NCI-H1417 (cell line): ENCODE data around the gene COTL1.
A peak's percentile ranks its signal among the peaks of the same experiment; 100 is the strongest.

Experiments
- DNase-seq, 3 experiments: peaks; one replicate each; lab custom pipeline; 2025; lab: John Stamatoyannopoulos, UW

Gene COTL1

DNA sequence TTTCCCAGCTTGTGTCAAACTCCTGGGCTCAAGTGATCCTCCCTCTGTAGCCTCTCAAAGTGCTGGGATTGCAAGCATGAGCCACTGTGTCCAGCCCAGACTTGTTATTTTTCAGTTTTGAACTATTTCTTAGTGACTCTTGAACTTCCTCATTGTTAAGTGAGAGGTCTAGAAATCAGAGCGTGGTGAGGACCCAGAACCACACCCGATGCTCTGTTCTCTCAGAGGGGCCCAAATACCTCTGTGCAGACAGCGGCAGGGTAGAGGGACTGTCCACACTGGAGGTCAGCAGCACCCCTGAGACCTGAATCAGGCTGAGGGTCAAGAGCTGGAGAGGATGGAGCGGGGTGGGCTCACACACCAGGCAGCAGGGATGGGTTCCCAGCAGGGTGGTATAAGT lies 65.7 kb downstream of the COTL1 start:
- no peak for DNase-seq

DNA sequence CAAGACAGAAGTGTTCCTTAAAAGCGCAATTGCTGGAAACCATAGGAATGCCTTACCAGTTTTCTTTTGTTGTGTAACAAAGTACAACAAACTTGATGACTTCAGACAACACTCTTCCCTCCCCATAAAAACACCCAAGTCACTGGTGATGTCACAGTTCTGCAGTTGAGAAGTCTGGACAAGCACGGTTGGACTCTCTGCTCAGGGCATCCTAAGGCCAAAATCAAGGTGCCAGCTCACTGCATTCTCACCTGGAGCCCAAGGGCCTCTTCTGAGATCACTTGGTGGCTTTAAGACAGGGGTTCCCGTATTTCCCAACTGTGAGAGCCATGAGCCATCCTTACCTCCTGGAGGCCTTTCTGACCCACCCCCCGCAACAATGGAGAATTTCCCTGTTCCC lies 67.8 kb downstream of the COTL1 start:
- no peak for DNase-seq

DNA sequence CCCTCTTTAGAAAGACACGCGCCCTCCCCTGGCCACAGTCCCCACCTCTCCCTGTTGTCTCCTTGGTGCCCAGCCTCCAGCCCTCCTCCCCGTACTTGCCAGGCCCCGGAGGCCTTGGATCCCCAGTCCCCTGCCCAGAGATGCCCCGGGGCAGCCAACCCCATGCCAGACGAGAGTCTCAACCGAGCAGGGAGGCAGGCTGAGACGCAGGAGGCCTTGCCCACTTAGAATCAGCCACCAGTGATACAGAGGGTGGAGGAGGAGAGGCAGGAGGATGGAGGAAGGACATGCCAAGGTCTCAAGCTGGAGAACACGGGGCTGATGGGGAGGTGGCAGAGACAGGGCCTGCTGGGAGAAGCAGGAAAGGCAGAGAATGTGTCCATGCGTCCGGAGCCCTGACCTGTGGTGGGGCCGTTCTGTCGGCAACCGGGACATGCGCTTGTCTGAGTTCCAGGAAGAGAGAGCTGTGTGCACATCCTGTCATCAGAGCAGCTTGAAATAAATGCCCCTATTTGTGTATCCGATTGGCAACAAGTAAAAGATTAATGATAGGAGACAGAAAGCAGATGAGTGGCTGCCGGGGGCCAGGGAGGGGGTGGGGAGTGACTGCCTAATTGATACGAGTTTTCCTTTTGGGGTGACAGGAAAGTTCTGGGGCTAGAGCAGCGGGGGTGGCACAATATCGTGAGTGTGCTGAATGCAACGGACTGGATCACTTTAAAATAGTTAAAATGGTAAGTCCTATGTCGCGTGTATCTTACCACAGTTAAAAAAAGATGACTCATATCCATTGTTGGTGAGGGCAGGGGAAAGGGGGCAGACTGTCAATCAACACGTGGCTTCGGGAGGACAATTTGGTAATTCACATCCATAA lies 68.7 kb downstream of the COTL1 start:
- peak in 2 of 3 experiments; percentile 11 to 15 for DNase-seq

DNA sequence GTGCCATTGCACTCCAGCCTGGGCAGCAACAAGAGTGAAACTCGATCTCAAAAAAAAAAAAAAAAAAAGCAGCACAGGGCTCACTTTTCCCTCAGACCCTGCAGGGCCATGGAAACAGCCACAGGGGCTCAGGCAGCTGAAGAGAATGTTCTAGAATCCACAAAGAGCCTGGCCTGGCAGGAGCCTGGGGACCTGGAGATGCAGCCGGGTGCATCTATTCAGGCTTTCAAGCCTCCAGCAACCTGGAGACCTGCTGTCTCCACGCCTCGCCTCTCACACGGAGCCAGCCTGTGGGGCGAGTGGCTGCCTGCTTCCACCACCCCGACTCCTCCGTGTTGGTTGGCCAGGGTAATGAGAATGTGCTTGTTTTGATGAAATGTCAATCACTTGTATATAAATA lies 69.4 kb downstream of the COTL1 start:
- peak in 2 of 3 experiments; percentile 13 for DNase-seq

DNA sequence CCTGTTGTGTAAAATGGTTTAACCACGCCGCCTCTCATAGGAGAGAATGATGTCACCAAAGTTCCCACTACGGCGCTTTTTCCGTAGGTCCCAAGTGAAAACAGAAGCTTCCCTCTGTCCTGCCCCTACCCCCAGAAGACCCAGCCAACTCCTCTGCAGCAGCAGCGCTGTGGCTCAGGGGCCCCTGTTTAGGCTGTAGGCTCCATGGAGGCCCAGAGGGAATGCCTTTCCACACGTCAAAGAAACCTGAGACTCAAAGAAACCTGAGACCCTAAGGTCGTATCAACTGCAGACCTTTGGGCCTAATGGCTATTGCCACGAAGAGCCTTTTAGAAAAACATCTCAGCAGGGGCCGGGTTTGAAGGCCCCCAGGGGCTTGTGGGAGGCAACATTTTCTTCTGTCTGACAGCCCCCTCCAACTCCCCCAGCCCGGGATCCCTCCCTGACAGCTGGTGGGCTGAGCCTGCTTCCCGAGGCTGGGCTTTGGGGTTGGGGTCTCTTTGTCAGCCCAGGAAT lies 70.3 kb downstream of the COTL1 start:
- DNase-seq, result peak in 1 of 3 experiments; percentile 55

DNA sequence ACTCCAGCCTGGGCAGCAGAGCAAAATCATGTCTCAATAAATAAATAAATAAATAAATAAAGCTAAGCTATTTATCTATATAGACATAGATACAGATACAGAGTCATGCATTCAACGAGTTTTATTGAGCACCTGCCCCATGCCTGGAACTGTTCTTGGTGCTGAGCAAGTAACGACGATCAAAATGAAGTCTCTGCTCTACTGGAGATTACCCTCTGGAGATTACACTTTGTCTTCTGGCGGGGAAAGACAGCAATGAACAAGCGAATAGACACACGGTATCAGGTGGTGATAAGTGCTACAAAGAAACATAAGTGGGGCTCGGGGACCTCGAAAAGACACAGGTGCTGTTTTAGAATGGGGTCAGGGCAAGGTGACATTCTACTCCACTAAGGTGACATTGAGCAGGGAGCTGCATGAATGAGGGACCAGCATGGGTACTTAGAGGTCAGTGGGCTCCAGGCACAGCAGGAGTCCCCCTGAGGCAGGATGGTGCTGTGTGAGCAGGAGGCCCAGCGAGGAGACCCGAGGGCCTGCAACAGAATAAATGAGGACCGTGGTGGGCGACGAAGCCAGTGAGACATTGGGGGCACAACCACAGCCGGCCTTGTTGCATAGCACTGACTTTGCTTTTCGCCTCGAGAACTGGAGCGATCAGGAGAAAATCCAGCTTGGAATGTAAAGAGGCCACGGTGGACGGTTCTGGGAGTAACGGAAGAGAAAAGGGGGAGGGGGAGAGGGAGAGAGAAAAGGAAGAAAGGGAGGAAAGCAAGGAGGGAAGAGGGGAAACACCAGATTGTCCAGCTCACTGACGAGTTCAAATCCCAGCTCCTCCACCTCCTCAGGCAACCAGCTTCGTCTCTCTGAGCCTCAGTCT lies 71.0 kb downstream of the COTL1 start:
- peak in 1 of 3 experiments; percentile 14 for DNase-seq

DNA sequence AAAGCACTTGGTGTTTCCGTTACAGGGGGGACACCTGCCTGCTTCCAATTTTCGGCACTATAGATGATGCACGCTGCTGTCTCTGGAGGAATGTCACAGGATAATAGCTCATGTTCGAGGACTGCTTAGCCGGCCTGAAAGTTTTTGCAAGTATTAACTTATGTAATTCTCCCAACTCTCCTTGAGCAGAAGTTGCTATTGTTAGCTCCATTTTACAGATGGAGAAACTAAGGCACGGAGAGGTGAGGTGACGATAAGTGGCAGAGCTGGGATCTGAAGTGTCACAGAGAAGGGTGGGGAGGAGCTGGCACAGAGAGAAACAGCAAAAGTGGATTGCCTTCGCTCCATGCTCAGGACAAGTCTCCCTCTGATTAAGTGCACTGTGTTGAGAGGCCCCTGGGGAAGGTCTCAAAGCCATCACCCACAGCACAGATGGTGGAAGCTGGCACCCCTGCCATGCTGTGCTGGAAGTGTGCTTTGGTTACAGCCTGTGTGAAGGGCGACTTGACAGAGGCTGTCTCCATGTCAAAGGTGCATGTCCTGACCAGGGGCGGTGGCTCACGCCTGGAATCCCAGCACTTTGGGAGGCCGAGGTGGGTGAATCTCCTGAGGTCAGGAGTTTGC lies 72.7 kb downstream of the COTL1 start:
- peak in 1 of 3 experiments; percentile 11 for DNase-seq

DNA sequence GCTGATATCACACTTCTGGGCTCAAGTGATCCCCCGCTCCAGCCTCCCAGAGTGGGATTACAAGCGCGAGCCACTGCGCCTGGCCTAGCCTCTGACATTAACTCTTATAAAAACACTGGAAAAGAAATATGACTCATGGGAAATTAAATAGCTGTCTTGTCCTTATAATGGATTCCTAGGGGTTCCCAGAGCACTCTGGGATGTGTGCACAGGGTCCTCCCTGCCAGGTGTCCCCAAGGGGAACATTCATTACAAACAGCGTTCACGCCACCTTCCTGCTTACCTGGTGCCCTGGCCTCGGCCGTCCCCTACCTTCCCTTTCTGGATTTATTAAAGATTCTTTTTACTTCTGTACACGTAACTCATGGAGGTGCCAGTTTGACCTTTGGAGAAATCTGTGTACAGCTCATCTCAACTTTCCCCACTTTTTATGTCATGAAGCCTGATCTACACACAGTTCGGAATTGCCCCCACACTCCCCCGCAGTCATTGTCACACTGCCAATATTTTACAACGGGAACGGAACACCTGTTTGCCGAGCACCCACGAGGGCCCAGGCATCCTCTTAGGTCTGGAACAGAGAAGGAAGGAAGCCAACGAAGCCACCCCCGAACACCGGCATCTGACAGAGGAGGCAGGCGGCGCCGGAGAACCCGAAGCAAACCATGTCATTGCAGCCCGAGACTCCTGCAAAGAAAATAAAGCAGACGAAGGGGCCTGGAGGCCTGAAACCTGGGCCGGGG lies 73.7 kb downstream of the COTL1 start:
- peak in 2 of 3 experiments; percentile 34 to 60 for DNase-seq

DNA sequence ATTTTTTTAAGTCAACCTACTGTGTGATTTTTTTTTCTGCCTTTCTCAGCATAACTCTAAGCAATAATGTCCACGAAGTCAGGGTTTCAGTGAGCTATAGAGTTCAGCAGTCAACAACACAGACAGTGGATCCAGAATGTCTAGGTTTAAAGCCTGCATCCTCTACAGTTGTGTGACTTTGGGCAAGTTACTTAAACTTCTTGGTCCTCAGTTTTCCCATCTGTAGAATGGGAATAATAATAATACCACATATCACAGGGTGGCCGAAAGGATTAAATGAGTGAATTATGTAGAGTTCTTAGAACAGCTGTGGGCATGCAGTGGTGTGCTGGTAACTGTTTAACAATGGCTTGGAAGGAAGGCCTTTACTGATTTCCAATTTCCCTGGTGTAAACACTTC lies 74.6 kb downstream of the COTL1 start:
- no peak for DNase-seq

DNA sequence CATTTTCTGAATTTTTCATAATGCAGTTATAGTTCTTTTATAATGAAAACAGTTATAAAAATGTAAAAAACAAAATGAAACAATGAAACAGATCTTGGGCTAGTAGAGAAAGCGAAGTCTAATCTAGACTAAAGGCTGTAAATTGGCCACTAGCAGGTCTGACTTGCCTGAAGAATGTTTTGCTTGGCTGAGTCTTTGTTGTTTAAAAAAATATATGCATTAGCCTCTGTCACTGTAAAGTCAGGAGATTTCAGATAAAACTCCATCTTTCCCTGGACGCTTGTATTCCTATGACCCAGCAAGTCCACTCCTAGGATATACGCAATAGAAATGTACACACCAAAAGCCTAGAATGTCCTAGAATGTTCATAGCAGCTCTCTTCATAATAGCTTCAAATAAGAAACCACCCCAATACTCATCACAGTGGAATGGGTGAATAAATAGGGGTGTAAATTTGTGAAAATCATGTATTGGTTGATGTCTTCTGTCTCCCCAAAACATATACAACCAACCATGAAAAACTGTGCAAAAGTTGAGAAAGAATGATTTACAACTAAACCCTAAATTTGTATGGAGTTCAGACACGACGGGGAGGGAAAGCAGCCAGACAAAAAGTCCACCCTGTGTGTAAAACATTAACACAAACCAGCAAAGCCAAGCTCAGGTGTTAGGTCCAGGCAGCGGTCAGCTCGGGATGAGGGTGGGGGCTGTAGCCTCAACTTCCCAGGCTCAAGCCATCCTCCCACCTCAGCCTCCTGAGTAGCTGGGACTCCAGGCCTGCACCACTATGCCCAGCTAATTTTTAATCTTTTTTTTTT lies 75.7 kb downstream of the COTL1 start:
- no peak for DNase-seq

DNA sequence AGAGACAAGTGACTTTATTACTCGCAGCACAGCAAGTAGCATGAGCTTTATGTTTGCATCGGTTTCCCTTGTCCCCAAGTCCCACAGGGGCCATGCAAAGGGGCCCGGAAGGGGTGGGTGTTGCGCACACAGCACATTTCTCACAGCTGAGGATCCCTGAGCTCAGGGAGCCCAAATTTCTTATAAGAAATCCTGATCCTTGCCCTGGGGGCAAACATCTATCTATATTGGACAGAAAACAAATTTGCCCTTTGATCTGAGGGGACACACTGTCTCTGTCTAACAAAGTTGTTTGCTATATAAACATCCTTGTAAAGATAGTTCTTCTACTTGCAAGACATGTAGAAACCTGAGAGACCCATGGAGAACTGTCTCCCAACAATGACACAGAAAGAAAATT lies 77.7 kb downstream of the COTL1 start:
- no peak for DNase-seq

DNA sequence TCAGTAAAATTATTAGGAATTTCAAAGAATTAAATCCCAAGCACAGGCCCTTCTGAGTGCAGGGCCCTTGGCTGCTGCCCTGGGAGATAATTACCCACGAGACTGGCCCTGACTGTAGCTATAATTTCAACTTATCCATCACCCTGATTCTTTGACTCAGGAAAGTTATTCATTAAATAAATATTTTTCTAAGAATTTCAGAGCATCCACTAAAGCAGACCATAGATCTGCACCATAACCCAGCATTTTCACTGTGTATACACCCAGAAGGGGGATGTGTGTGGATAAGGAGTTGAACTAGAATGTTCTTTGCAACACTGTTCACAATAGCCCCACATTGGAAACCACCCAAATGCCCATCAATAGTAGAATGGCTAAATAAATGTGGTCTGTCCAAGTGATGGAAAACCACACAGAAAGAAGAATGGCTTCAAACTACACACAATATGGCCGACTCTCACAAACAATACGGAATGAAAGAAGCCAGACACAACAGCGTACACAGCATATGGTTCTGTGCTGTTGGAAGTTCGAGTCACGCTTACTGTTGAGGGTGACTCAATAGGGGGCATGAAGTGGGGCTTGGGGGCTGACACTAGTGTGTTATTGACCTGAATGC lies 79.5 kb downstream of the COTL1 start:
- no peak for DNase-seq

DNA sequence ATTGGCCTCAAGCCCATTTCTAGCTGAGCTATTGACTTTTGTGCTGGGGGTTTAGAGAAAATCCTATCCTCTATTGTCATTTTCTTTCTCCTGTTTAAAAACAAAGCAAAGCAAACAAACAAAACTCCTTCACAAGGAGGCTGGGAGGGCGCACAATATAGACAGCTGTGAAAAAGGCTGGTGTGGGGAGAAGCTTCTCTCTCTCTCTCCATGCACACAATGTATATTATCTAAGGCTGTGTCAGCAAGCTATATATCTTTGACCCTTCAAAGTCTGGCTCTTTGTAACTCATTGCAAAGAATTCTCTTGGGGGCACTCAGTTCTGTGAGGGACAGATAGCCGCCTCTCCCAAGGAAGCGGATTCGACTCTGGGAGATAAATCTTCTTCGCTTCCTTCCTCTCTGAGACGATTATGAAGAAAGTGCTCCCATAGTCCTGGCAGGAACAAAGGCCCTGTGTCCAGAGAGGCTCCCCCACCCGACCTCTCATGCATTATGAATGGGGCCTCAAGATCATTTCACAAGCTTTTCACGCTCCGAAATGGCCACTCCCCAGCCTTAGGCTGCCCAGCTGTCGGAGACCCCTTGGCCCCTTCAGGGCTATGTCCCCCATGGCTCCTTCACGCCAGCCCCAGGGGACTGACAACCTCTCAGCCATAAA lies 80.3 kb downstream of the COTL1 start:
- DNase-seq, result peak in 2 of 3 experiments; percentile 20 to 34

DNA sequence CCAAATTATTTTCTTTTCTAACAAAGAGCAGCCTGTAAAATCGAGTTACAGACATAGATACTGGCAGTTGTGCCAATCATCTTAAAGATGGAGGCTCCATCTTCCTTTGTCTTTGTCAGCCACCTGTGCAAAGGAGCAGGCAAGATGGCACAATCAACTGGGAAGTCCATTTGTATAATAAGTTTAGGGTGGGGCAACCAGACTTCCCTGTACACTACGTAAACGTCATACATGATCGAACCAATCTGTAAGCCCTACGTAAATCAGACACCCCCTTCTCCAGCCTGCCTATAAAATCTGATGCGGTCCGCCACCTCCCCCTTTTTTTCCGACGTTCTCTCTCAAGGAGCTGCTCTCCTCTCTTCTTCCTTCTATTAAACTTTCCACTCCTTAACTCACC lies 82.0 kb downstream of the COTL1 start:
- no peak for DNase-seq

DNA sequence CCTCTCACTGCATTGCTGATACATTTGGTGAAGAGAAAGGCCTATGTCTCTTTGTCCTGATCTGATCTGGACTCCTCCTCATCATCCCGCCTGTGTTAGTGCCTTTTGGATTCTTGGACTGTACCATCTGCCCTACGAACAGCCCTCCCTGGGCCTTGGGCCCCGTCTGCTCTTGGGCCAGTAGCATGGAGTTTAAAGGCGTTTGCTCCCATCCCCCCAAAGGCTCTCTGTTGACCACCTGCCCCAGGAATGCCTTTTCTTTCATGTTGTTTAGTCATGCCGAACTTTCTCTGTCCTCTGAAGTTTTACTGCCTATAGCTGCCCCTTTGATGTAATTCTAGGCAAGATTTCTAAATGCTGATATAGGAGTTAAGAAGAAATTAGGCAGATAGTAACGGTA lies 82.5 kb downstream of the COTL1 start:
- DNase-seq, result no peak

DNA sequence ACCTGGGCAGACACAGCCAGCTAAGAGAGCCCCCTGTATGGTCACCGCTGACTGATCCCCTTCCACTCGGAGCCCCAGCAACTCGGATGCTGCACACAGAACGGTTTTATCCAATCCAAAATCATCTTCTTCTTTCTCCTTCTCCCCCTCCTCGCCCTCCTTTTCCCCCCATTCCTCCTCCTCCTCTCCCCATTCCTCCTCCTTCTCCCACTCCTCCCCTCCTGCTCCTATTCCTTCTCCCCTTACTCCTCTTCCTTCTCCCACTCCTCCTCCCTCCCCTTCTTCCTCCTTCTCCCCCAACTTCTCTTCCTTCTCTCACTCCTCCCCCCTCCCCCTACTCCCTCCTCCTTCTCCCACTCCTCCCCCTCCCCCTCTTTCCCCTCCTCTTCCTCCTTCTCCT lies 83.1 kb downstream of the COTL1 start:
- DNase-seq, result no peak

DNA sequence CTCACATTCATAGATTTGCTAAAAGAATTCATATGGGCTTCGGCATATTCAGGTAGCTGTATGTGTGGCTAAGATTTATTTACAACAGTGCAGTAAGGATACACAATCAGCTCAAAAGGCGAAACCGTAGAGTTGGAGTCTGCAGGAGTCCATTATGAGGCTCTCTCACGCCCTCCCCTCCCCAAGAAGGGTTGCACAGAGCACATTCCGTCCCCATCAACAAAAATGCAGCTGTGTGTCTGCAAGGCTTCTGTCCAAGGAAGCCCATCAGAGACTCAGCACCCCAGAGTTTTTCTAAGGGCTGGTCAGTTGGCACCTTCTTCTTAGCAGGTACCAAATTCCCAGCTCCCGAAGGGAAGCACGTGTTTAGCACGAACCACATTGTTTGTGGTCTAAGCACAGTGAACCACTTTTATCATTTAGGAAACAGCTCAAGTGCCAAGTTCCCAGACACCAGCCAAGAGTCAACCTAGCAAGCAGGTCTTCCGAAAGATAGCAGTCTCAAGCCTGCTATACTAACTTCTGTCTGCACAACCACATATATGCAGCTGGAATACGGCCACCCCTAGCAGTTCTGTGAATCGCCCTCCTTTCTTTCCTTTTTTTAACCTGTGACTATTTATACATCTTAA lies 84.9 kb downstream of the COTL1 start:
- no peak for DNase-seq

DNA sequence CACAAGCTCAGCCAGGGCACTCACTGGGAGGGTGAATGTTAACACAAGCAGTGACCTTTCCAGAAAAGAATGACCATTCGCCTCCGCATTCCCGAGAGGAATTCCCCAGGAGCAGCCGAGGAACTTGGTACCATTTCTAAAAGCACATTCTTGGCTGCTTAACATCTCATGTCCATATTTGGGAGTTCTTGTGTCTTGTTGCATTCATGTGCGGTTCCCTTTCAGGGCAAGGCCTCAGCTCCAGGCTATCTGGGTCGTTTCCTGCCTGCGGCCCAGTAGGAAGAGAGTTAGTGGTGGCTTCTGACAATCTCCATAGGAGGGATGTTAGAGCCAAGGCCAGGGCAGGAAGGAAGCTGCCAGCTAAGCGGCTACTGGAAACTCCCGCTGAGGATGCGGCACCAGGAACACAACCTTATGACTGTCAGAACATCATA lies 85.6 kb downstream of the COTL1 start:
- DNase-seq, result no peak

DNA sequence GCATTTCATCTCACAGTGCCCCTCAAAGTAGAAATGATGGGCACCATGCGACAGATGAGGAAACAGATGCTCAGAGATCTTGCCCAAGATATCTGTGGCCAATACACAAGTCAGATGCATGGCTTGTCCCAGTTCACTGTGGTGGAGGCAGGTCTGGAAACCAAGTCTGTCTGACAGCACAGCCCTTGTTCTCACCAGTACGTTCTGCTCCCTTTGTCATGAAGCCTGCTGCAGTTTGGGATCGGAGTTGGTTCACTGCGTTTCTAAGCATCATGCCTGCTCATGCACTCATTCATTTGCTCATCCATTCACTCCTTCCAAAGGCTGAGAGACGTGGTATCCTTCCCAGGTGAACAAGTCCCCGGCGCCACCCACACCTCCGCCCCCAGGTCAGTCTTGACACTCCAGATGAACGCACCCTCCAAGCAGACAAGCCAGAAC lies 86.2 kb downstream of the COTL1 start:
- DNase-seq, result peak in 1 of 3 experiments; percentile 64
